Measurements from ENCODE around the gene FAM13B.

GRCh38 chr5:138067945-138068344 lies 35.1 kb upstream of the FAM13B start:
- TF ChIP-seq CTCF (conservative IDR thresholded peaks at IDR 0.05; ENCODE audit: low read depth, low read length) (no peak), EZH2 (IDR thresholded peaks at IDR 0.05; ENCODE audit: borderline replicate concordance, low read depth, low read length, poor library complexity, severe bottlenecking) (no peak)

All from A673 (cell line).